HUDEP-2 (cell line): ENCODE data around the gene ORC1.

Experiments
- DNase-seq, 76 experiments: peaks; one replicate each; lab custom pipeline; 2025; ENCODE audit not compliant: unreplicated experiment in 76 of 76; lab: John Stamatoyannopoulos, UW

The ORC1 gene

DNA sequence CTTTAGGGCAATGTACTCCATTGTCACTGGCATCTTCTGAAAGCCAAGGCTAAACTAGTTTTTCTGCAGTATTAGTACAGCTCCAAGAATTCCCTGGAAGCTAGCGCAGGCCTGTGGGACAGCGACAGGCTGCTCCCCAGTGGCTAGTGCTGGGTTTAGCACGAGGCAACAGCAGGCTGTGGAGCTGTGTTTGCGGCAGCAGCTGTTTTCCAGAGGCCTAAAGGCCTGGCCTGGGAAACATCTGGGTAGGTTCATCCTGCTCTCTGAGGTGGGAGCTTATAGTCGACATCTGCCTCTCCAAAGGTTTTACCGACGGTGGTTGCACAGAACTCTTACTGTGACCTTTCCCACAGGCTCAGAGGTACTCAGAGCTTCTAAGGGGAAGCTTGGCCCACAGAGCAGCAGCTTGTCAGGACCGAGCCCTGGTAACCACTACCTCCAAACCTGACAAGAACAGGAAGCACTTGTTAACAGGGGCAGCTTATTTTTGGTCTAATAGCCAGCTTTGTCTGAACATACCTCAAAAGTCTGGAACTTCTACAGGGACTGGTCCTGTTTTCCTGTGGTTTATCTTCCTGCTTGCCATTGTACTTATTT, 55.4 kb downstream of the ORC1 start:
- DNase-seq: no peak

DNA sequence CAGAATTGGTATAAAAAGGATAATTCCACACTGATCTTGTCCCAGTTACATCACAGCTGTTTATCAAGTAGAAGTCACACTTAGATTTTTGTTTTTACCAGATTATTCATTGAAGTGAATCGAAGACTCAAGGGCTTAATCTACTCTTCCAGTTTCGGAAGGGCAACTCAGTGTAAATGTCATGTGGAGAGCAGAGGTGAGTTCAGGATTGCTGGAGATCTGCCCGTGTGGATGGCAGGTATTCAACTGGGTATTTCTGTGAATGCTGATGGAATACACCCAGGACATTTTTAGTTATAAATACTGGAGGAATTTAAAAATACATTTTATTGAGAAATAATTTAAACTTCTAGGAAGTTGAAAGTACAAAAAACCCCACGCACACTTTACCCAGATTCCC, 57.6 kb downstream of the ORC1 start:
- no peak for DNase-seq

DNA sequence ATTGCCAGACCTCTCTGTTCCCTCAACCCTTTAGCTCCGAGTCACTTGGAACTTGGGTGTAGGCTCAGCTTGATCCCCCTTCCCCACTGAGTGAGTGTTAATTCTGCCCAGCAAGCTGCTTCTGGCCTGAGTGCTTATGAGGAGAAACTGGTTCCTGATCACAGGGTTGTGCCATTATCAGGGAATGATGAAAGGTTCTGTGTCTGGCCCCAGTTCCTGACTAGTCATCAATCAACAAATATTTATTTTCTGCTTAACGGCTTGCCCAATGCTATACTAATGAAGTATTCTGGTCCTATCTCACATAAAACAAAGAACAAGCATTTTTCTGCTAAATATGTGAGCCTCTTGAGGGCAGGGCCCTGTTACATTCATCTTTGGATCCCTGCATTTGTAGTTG, 59.0 kb downstream of the ORC1 start:
- DNase-seq: no peak

DNA sequence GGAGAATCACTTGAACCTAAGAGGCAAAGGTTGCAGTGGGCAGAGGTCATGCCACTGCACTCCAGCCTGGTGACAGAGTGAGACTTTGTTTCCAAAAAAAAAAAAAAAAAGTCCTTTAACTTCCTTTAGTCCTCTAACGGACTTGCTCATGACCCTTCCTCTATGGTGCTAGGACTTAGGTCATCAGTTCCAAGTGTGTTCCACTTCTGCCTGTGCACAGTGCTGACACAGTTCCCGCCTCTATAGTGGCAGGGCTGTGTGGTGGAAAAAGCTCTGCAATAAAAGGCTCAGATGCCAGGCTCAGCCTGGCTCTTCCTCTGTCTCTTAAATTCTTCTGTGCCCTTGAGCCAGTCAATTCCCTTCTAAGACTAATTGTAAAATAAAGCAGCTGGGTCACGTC, 60.2 kb downstream of the ORC1 start:
- no peak for DNase-seq

DNA sequence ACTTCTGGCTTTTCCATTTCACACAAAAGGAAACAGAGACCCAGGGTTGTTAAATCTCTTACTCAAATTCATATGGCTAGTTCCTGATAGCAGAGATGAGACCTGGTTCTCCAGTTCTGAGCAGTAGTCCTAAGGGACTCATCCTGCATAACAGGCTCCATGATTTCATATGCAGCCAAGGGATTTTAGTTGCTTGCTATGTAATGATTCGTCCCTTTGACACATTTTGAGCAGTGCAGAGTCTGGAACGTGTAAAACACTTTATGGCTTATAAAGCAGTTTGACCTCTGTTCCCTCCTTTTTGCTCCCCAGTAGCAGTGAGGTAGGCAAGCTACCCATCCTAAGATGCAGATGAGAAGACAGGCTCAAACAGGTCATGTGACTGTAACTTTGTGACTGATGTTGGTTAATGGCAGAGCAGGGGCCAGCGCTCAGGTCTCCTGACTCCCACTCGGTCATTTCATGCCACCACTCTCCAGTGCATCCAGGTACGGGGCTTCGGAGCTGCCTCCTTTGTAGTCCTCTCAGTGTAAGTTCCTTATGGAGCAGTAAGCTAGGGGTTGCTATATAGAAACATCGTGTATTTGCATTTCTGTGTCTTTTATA, 62.5 kb downstream of the ORC1 start:
- DNase-seq: no peak

DNA sequence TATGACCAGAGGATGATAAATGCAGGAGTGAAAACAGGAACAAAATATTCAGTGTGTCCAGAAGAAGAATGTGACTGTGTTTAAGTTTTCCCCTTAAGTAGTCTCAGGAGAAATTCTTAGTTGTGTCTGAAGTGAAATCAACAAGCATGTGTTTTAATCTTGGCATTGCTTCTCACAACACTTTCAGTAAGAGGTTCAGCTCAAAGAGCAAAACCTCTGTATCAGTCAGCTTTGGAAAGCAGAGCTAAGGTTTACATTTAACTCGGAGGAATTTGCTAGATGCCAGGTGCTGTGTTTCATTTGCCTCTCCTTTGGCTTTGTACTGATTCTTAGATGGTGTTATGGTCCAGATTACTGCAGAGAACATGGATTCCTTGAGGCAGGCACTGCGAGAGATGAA, 66.8 kb downstream of the ORC1 start:
- DNase-seq: no peak

DNA sequence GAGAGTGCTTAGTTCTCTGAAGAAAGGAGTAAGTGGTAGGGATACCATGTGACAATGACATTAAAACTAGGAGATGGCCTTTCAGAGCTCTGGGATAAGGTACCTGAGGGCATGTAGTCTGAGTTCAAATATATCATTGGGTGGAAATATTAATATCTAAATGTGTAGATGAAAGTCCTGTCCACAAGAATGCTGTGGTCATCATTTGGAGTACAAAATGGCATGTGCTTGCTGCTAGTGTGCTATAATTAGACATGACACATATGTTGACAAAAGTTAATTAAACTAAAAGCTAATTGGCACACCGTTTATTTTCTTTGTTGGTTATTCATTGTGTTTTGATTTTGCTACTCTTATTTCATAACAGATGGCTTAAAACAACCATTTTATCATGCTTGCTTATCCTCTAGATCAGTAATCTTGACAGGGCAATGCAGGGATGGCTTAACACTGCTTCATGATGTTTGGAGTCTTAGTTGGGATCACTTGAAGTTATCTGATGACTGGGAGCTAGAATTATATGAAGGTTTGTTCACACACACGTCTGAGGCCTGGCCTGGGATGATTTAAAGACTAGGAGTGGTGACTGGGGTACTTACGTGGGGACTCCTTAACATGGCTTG, 69.2 kb downstream of the ORC1 start:
- DNase-seq: no peak

DNA sequence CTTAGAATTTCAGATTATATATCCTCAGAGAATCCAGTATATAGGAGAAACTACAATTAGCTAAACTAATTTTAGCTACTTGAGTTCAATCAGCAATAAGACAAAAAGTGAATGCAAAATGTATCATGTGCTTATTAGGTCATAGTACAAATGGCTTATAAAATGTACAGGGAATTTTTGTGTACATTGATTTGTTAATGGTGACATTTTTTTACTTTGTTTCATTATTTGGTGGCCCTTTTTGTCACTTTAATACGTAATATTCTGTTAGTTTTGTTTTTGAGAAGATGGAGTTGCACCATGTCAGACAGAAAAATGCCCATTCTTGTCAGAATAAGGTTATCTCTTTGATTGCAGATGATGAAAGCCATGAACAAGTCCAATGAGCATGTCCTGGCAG, 71.8 kb downstream of the ORC1 start:
- no peak for DNase-seq

DNA sequence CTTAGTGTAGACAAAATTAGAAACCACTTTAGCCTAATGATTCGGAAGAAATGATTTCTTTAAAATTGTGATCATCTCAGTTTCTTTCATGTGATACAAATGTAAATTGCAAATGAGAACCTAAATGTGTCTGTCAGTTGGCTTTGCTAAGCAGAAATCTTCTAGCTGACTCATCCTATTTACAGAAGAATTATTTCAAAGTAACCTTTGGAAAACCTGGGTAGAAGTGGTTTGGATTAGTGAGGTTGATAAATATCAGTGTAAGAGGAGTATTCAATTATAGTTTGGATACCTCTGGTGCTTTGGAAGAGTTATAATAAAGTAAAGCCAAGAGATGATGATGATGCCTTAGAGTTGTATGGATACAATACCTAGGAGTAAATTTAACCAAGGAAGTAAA, 75.6 kb downstream of the ORC1 start:
- DNase-seq: no peak

DNA sequence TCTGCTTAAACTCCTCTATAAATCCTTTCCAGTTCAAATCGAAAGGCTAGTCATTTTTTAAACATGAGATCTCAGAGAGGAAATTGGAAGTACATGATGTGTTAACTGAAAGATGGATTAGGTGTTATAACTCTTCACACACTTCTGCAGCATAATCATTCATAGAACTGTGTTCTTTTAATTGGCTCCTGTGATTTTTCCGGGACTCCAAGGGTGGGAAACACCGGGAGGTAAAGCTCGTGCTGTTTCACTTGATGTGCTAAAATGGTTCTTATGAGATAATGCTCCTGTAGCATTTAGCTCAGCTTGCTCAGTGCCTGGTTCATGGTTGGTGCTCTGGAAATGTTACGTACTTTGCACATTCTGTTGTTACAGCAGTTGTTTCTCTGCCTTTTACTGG, 78.4 kb downstream of the ORC1 start:
- DNase-seq: no peak

DNA sequence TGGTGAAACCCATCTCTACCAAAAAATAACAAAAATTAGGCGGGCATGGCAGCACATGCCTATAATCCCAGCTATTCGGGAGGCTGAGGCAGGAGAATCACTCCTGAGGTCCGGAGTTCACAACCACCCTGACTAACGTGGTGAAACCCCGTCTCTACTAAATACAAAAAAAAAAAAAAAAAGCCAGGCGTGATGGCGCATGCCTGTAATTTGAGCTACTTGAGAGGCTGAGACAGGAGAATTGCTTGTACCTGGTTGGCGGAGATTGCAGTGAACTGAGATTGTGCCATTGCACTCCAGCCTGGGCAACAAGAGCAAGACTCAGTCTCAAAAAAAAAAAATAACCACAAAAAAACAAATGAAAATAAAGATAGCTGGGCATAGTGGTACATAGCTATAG, 80.5 kb downstream of the ORC1 start:
- DNase-seq: no peak
